WTC11 (cell line): ENCODE data around the gene TMEM184A. TPM values are rescaled to one million over a fixed set of nuclear protein-coding genes. Genes with fewer than 3 reads are reported as not detected.
A peak's percentile ranks its signal among the peaks of the same experiment; 100 is the strongest.

Experiments used
- ARID4B ChIP-seq: sonication (generic); formaldehyde crosslinking; IDR thresholded peaks from 2 replicates; pipeline ENCODE4 v1.8.0; 2023; ENCODE audit warnings: missing genetic modification reagents, mild to moderate bottlenecking, borderline replicate concordance
- CREB1 ChIP-seq: sonication (generic); formaldehyde crosslinking; IDR thresholded peaks from 2 replicates; pipeline ENCODE4 v1.8.0; 2023; ENCODE audit warnings: mild to moderate bottlenecking, missing genetic modification reagents
- ELF4 ChIP-seq: sonication (generic); formaldehyde crosslinking; IDR thresholded peaks from 2 replicates; pipeline ENCODE4 v1.8.1; 2022; ENCODE audit warnings: low read depth, mild to moderate bottlenecking, moderate library complexity, missing genetic modification reagents
- FOXP1 ChIP-seq: sonication (generic); formaldehyde crosslinking; IDR thresholded peaks from 2 replicates; pipeline ENCODE4 v1.8.0; 2022; ENCODE audit warnings: missing genetic modification reagents, mild to moderate bottlenecking, moderate library complexity, borderline replicate concordance
- MYBL2 ChIP-seq: sonication (generic); formaldehyde crosslinking; IDR thresholded peaks from 2 replicates; pipeline ENCODE4 v1.8.1; 2023; ENCODE audit warnings: mild to moderate bottlenecking, moderate library complexity, missing genetic modification reagents
- NFATC4 ChIP-seq: fragments of 250-450 bp; sonication (Bioruptor Pico); IDR thresholded peaks from 2 replicates; pipeline ENCODE4 v1.9.0; 2021; ENCODE audit warnings: mild to moderate bottlenecking
- OVOL2 ChIP-seq: fragments of 250-450 bp; sonication (Bioruptor Pico); IDR thresholded peaks from 2 replicates; pipeline ENCODE4 v1.9.0; 2021; ENCODE audit warnings: mild to moderate bottlenecking, borderline replicate concordance
- STAT6 ChIP-seq: sonication (generic); formaldehyde crosslinking; conservative IDR thresholded peaks from 2 replicates; pipeline ENCODE4 v1.8.1; 2023; ENCODE audit warnings: mild to moderate bottlenecking, low read depth, missing genetic modification reagents, moderate library complexity
- TEAD1 ChIP-seq: sonication (generic); formaldehyde crosslinking; IDR thresholded peaks from 2 replicates; pipeline ENCODE4 v1.8.0; 2022; ENCODE audit warnings: mild to moderate bottlenecking, missing genetic modification reagents
- TP53 ChIP-seq: sonication (generic); formaldehyde crosslinking; IDR thresholded peaks from 2 replicates; pipeline ENCODE4 v1.8.1; 2023; ENCODE audit warnings: mild to moderate bottlenecking, missing genetic modification reagents
- USF1 ChIP-seq: sonication (generic); formaldehyde crosslinking; IDR thresholded peaks from 2 replicates; pipeline ENCODE4 v1.8.0; 2022; ENCODE audit warnings: mild to moderate bottlenecking, missing genetic modification reagents
- ZBTB21 ChIP-seq: sonication (generic); formaldehyde crosslinking; IDR thresholded peaks from 2 replicates; pipeline ENCODE4 v1.8.1; 2023; ENCODE audit warnings: mild to moderate bottlenecking, missing genetic modification reagents, borderline replicate concordance
- ZNF219 ChIP-seq: sonication (generic); formaldehyde crosslinking; IDR thresholded peaks from 2 replicates; pipeline ENCODE4 v1.8.0; 2023; ENCODE audit warnings: missing genetic modification reagents, mild to moderate bottlenecking, borderline replicate concordance
- ZNF671 ChIP-seq: fragments of 250-450 bp; sonication (Bioruptor Pico); IDR thresholded peaks from 2 replicates; pipeline ENCODE4 v1.8.0; 2021; ENCODE audit warnings: mild to moderate bottlenecking
- total RNA-seq: library from RNA; stranded (reverse); gene quantifications from 3 replicates; pipeline ENCODE4 v1.2.3, GENCODE V29; 2021
- TF ChIP-seq, protein P1 (sequence below): sonication (generic); formaldehyde crosslinking; IDR thresholded peaks from 2 replicates; pipeline ENCODE4 v1.8.0; 2022; ENCODE audit warnings: missing genetic modification reagents
- TF ChIP-seq, protein P2 (sequence below): sonication (generic); formaldehyde crosslinking; IDR thresholded peaks from 2 replicates; pipeline ENCODE4 v1.8.1; 2023; ENCODE audit warnings: mild to moderate bottlenecking, moderate library complexity, missing genetic modification reagents
- TF ChIP-seq, protein P3 (sequence below): fragments of 250-450 bp; sonication (Bioruptor Pico); IDR thresholded peaks from 2 replicates; pipeline ENCODE4 v2.1.2; 2022; ENCODE audit warnings: mild to moderate bottlenecking, moderate library complexity
- TF ChIP-seq, protein P4 (sequence below): sonication (generic); formaldehyde crosslinking; IDR thresholded peaks from 2 replicates; pipeline ENCODE4 v1.8.0; 2022; ENCODE audit warnings: mild to moderate bottlenecking, missing genetic modification reagents
- TF ChIP-seq, protein P5 (sequence below): sonication (generic); formaldehyde crosslinking; IDR thresholded peaks from 2 replicates; pipeline ENCODE4 v1.8.0; 2022; ENCODE audit warnings: mild to moderate bottlenecking, missing genetic modification reagents

The TMEM184A gene
- total RNA-seq, 1 experiment from 2014 or later, result 1.4 TPM

- TF ChIP-seq USF1, result no peak
- TF ChIP-seq, protein P1, sequence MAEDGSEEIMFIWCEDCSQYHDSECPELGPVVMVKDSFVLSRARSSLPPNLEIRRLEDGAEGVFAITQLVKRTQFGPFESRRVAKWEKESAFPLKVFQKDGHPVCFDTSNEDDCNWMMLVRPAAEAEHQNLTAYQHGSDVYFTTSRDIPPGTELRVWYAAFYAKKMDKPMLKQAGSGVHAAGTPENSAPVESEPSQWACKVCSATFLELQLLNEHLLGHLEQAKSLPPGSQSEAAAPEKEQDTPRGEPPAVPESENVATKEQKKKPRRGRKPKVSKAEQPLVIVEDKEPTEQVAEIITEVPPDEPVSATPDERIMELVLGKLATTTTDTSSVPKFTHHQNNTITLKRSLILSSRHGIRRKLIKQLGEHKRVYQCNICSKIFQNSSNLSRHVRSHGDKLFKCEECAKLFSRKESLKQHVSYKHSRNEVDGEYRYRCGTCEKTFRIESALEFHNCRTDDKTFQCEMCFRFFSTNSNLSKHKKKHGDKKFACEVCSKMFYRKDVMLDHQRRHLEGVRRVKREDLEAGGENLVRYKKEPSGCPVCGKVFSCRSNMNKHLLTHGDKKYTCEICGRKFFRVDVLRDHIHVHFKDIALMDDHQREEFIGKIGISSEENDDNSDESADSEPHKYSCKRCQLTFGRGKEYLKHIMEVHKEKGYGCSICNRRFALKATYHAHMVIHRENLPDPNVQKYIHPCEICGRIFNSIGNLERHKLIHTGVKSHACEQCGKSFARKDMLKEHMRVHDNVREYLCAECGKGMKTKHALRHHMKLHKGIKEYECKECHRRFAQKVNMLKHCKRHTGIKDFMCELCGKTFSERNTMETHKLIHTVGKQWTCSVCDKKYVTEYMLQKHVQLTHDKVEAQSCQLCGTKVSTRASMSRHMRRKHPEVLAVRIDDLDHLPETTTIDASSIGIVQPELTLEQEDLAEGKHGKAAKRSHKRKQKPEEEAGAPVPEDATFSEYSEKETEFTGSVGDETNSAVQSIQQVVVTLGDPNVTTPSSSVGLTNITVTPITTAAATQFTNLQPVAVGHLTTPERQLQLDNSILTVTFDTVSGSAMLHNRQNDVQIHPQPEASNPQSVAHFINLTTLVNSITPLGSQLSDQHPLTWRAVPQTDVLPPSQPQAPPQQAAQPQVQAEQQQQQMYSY (CRISPR knock-in tag), result no peak
- 0 out of 2 replicates have a peak, but pooled peaks have one; percentile 42 for TF ChIP-seq TEAD1
- TF ChIP-seq STAT6 (CRISPR knock-in tag), result no peak
- TF ChIP-seq, protein P2, sequence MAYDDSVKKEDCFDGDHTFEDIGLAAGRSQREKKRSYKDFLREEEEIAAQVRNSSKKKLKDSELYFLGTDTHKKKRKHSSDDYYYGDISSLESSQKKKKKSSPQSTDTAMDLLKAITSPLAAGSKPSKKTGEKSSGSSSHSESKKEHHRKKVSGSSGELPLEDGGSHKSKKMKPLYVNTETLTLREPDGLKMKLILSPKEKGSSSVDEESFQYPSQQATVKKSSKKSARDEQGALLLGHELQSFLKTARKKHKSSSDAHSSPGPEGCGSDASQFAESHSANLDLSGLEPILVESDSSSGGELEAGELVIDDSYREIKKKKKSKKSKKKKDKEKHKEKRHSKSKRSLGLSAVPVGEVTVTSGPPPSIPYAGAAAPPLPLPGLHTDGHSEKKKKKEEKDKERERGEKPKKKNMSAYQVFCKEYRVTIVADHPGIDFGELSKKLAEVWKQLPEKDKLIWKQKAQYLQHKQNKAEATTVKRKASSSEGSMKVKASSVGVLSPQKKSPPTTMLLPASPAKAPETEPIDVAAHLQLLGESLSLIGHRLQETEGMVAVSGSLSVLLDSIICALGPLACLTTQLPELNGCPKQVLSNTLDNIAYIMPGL (CRISPR knock-in tag), result peak; percentile 86; the same call in 1 of the 2 replicates
- TF ChIP-seq OVOL2 (CRISPR knock-in tag), result no peak
- no peak for TF ChIP-seq ZNF671
- TF ChIP-seq MYBL2 (CRISPR knock-in tag), result peak; percentile 76; the same call in 1 of the 2 replicates
- TF ChIP-seq CREB1 (CRISPR knock-in tag), result no peak
- 0 out of 2 replicates have a peak, but pooled peaks have one; percentile 21 for TF ChIP-seq ELF4
- TF ChIP-seq, protein P3, sequence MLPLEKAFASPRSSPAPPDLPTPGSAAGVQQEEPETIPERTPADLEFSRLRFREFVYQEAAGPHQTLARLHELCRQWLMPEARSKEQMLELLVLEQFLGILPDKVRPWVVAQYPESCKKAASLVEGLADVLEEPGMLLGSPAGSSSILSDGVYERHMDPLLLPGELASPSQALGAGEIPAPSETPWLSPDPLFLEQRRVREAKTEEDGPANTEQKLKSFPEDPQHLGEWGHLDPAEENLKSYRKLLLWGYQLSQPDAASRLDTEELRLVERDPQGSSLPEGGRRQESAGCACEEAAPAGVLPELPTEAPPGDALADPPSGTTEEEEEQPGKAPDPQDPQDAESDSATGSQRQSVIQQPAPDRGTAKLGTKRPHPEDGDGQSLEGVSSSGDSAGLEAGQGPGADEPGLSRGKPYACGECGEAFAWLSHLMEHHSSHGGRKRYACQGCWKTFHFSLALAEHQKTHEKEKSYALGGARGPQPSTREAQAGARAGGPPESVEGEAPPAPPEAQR (CRISPR knock-in tag), result no peak
- TF ChIP-seq ZNF219, result no peak; the same call in 1 of the 2 replicates
- TF ChIP-seq TP53 (CRISPR knock-in tag), result peak; percentile 31; the same call in 1 of the 2 replicates
- no peak for TF ChIP-seq NFATC4
- TF ChIP-seq ZBTB21, result no peak
- no peak for TF ChIP-seq ARID4B (CRISPR knock-in tag)
- TF ChIP-seq, protein P4, sequence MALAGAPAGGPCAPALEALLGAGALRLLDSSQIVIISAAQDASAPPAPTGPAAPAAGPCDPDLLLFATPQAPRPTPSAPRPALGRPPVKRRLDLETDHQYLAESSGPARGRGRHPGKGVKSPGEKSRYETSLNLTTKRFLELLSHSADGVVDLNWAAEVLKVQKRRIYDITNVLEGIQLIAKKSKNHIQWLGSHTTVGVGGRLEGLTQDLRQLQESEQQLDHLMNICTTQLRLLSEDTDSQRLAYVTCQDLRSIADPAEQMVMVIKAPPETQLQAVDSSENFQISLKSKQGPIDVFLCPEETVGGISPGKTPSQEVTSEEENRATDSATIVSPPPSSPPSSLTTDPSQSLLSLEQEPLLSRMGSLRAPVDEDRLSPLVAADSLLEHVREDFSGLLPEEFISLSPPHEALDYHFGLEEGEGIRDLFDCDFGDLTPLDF (CRISPR knock-in tag), result no peak
- peak; percentile 74 for TF ChIP-seq FOXP1
- TF ChIP-seq, protein P5, sequence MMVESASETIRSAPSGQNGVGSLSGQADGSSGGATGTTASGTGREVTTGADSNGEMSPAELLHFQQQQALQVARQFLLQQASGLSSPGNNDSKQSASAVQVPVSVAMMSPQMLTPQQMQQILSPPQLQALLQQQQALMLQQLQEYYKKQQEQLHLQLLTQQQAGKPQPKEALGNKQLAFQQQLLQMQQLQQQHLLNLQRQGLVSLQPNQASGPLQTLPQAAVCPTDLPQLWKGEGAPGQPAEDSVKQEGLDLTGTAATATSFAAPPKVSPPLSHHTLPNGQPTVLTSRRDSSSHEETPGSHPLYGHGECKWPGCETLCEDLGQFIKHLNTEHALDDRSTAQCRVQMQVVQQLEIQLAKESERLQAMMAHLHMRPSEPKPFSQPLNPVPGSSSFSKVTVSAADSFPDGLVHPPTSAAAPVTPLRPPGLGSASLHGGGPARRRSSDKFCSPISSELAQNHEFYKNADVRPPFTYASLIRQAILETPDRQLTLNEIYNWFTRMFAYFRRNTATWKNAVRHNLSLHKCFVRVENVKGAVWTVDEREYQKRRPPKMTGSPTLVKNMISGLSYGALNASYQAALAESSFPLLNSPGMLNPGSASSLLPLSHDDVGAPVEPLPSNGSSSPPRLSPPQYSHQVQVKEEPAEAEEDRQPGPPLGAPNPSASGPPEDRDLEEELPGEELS, result peak; percentile 43; the same call in 1 of the 2 replicates
These were observed 14.0 kb upstream of the TMEM184A start, which contains the start of gene PSMG3 (continued) for GRCh38 chr7:1569833-1570632.
